GM23248 (cell line): ENCODE data around the gene GCG.

Experiments
- EZH2 ChIP-seq: fragments of 200-600 bp; sonication (generic); IDR thresholded peaks from 2 replicates; pipeline ENCODE4 v1.6.1; 2018; ENCODE audit warnings: antibody characterized with exemption, mild to moderate bottlenecking; ENCODE audit not compliant: insufficient read depth, poor library complexity, severe bottlenecking
- EZH2phosphoT487 ChIP-seq: fragments of 200-600 bp; sonication (generic); IDR thresholded peaks from 2 replicates; pipeline ENCODE4 v1.6.1; 2018; ENCODE audit warnings: antibody characterized with exemption, moderate library complexity, mild to moderate bottlenecking, low read depth; ENCODE audit not compliant: insufficient read depth

GRCh38 chr2:162100579-162100978, 51.5 kb downstream of the GCG start:
- TF ChIP-seq EZH2 (no peak), EZH2phosphoT487 (no peak)
